GM11168 (cell line): ENCODE measurements around the gene SNRK.

Experiments used
- in situ Hi-C: fragments of 300-500 bp; cut with MboI; formaldehyde crosslinking; loops from one replicate; pipeline ENCODE4 v1.12.0; 2022; ENCODE audit warnings: low sequenced_read_pairs; ENCODE audit not compliant: unreplicated experiment

SNRK gene

GRCh38 chr3:43399034-43399433 lies 112.7 kb downstream of the SNRK start:
- in situ Hi-C loops: no loop called here

- in situ Hi-C loops: no loop called here
These were observed 113.8 kb downstream of the SNRK start for GRCh38 chr3:43400167-43400566.
